Neural crest cell (in vitro differentiated cells): ENCODE results near the gene BTBD8. TPM values are rescaled to one million over a fixed set of nuclear protein-coding genes. Genes with fewer than 3 reads are reported as not detected.

Experiments used
- DNase-seq: peaks from one replicate; pipeline ENCODE4 v3.0.0; 2021; ENCODE audit warnings: low read depth, mixed read lengths, low spot score
- H3K27ac Mint-ChIP-seq: one replicate; pipeline ENCODE4 v1.8.0; 2021; ENCODE audit warnings: mild to moderate bottlenecking, mixed read lengths; ENCODE audit not compliant: unreplicated experiment
- H3K27me3 Mint-ChIP-seq: 2 replicates; pipeline ENCODE4 v1.8.0; 2021; ENCODE audit warnings: low read depth, mild to moderate bottlenecking, mixed read lengths
- H3K36me3 Mint-ChIP-seq: 2 replicates; pipeline ENCODE4 v1.8.0; 2021; ENCODE audit warnings: low read depth, mild to moderate bottlenecking, mixed read lengths
- H3K4me1 Mint-ChIP-seq: 2 replicates; pipeline ENCODE4 v1.8.0; 2021; ENCODE audit warnings: mixed read lengths
- H3K4me3 Mint-ChIP-seq: one replicate; pipeline ENCODE4 v1.8.0; 2021; ENCODE audit warnings: mild to moderate bottlenecking, mixed read lengths
- H3K9me3 Mint-ChIP-seq: 2 replicates; pipeline ENCODE4 v1.8.0; 2021; ENCODE audit warnings: mixed read lengths
- CTCF ChIP-seq: fragments of 200-600 bp; sonication (generic); conservative IDR thresholded peaks from 2 replicates; pipeline ENCODE4 v1.5.0; 2021; ENCODE audit warnings: antibody characterized with exemption, mild to moderate bottlenecking
- total RNA-seq: library from RNA; stranded (reverse); gene quantifications from 2 replicates; pipeline ENCODE4 v1.2.1, GENCODE V29; 2021

Gene BTBD8
- total RNA-seq, 1 donor from 2014 or later = 2.4 TPM

GRCh38 chr1:92217721-92218120, 137.6 kb downstream of the BTBD8 start, which contains the start of gene C1orf146:
C1orf146 (plus strand) TSS chr1:92217915; CDS start chr1:92231421, 13,506 bp downstream.
- Mint-ChIP-seq H3K36me3 (no peaks in the 10 kb centered on the region), H3K27me3 (no peaks in the 10 kb centered on the region), H3K4me1 (no peaks in the 10 kb centered on the region), H3K27ac (no peak within 1 kb of the TSS), H3K4me3 (no peak within 1 kb of the TSS), H3K9me3 (no peaks in the 10 kb centered on the region)
- DNase-seq = no peak
- no peak for TF ChIP-seq CTCF

- Mint-ChIP-seq H3K9me3 (no peaks in the 10 kb centered on the region), H3K27me3 (no peaks in the 10 kb centered on the region), H3K4me1 (no peaks in the 10 kb centered on the region), H3K27ac (no peak overlapping the region), H3K36me3 (no peaks in the 10 kb centered on the region), H3K4me3 (no peak overlapping the region)
- no peak for TF ChIP-seq CTCF
- DNase-seq = no peak
Measured at GRCh38 chr1:92218559-92218958, 138.4 kb downstream of the BTBD8 start.

GRCh38 chr1:92219028-92219427, 138.9 kb downstream of the BTBD8 start:
- Mint-ChIP-seq H3K36me3 (no peaks in the 10 kb centered on the region), H3K4me1 (no peaks in the 10 kb centered on the region), H3K27me3 (no peaks in the 10 kb centered on the region), H3K9me3 (no peaks in the 10 kb centered on the region), H3K27ac (no peak overlapping the region), H3K4me3 (no peak overlapping the region)
- no peak for TF ChIP-seq CTCF
- no peak for DNase-seq

GRCh38 chr1:92228401-92228800, 148.3 kb downstream of the BTBD8 start:
- H3K27me3 Mint-ChIP-seq = no peaks in the 10 kb centered on the region
- H3K4me1 Mint-ChIP-seq = no peaks in the 10 kb centered on the region
- H3K27ac Mint-ChIP-seq = no peak overlapping the region
- H3K4me3 Mint-ChIP-seq = no peak overlapping the region
- H3K9me3 Mint-ChIP-seq = no peaks in the 10 kb centered on the region
- H3K36me3 Mint-ChIP-seq = no peaks in the 10 kb centered on the region
- no peak for DNase-seq
- TF ChIP-seq CTCF = no peak

GRCh38 chr1:92230736-92231135, 150.6 kb downstream of the BTBD8 start:
- TF ChIP-seq CTCF = no peak
- no peaks in the 10 kb centered on the region for H3K27me3 Mint-ChIP-seq

More at GRCh38 chr1:92230736-92231135, 150.6 kb downstream of the BTBD8 start:
- Mint-ChIP-seq H3K9me3 (no peaks in the 10 kb centered on the region), H3K36me3 (no peaks in the 10 kb centered on the region), H3K27ac (no peak overlapping the region), H3K4me3 (no peak overlapping the region), H3K4me1 (no peaks in the 10 kb centered on the region)
- no peak for DNase-seq

Other genes with a start within 250 kb of the BTBD8 start
- gene TGFBR3, start 194.2 kb upstream of the BTBD8 start, total RNA-seq = 14.7 and 15.1 TPM in 2 replicates
- gene BRDT, start 130.9 kb upstream of the BTBD8 start, total RNA-seq = not detected in 2 replicates
- 1.1 and 1.2 TPM in 2 replicates for gene EPHX4, start 50.4 kb upstream of the BTBD8 start, total RNA-seq
- gene SETSIP, start 4.9 kb upstream of the BTBD8 start, total RNA-seq = not detected in 2 replicates
- not detected in 2 replicates for gene C1orf146, start 137.6 kb downstream of the BTBD8 start, total RNA-seq
- gene GLMN, start 218.6 kb downstream of the BTBD8 start, total RNA-seq = 22.8 and 24.8 TPM in 2 replicates
- 33.3 and 38.2 TPM in 2 replicates for gene RPAP2, start 218.7 kb downstream of the BTBD8 start, total RNA-seq